ENCODE measurements around the gene STK10. TPM values are rescaled to one million over a fixed set of nuclear protein-coding genes. Genes with fewer than 3 reads are reported as not detected.

The STK10 gene
- total and polyA plus RNA-seq, 8 donors = 6.6 to 86.6 (median 14.8) TPM

GRCh38 chr5:172123269-172123692 is 64.7 kb downstream of the STK10 start:
- H3K36me3 ChIP-seq = peaks cover 8 to 37% (median 18%) of the 10 kb centered on the region in 4 donors
- intact Hi-C loops (cut with DNase I; ENCODE audit: low total_unique reads) = no loop called here
- H3K9me3 ChIP-seq = no peaks in the 10 kb centered on the region
- TF ChIP-seq EP300 (IDR thresholded peaks at IDR 0.05) (no peak), POLR2A (IDR thresholded peaks at IDR 0.05) (no peak), POLR2AphosphoS5 (IDR thresholded peaks at IDR 0.05) (no peak)
- no peak overlapping the region for H3K27ac ChIP-seq
- peaks cover 0 to 22% (median 3%) of the 10 kb centered on the region in 4 donors for H3K4me1 ChIP-seq
- DNase-seq = peak; percentile 56 to 89
- no peaks in the 10 kb centered on the region for H3K27me3 ChIP-seq
- 14 to 22% (median 16%) methylated on average over 4 of the region's 4 CpGs for whole genome bisulfite sequencing, 5 donors
- no peak overlapping the region for H3K4me3 ChIP-seq

GRCh38 chr5:172119921-172120688 is 67.9 kb downstream of the STK10 start:
- WGBS, 5 donors = 85 to 90% (median 87%) methylated on average over 9 to 12 of the region's 12 CpGs
- H3K4me1 ChIP-seq = peaks cover 0 to 41% (median 6%) of the 10 kb centered on the region in 4 donors
- no peak for DNase-seq
- TF ChIP-seq POLR2AphosphoS5 (IDR thresholded peaks at IDR 0.05) = no peak
- no peak for TF ChIP-seq POLR2A (IDR thresholded peaks at IDR 0.05)
- no peak for TF ChIP-seq EP300 (IDR thresholded peaks at IDR 0.05)
- TF ChIP-seq CTCF (IDR thresholded peaks at IDR 0.05) = no peak
- no peaks in the 10 kb centered on the region for H3K9me3 ChIP-seq
- intact Hi-C loops (cut with DNase I; ENCODE audit: low total_unique reads) = no loop called here
- H3K27ac ChIP-seq = no peak overlapping the region
- peaks cover 7 to 34% (median 16%) of the 10 kb centered on the region in 4 donors for H3K36me3 ChIP-seq
- no peak overlapping the region for H3K4me3 ChIP-seq
- H3K27me3 ChIP-seq = no peaks in the 10 kb centered on the region

GRCh38 chr5:172118891-172119290 is 69.1 kb downstream of the STK10 start:
- WGBS, 5 donors = 76 to 89% (median 85%) methylated on average over 11 of the region's 11 CpGs
- intact Hi-C loops (cut with DNase I; ENCODE audit: low total_unique reads) = no loop called here
- H3K9me3 ChIP-seq = no peaks in the 10 kb centered on the region
- DNase-seq = no peak
- H3K36me3 ChIP-seq = peaks cover 7 to 24% (median 16%) of the 10 kb centered on the region in 4 donors
- no peaks in the 10 kb centered on the region for H3K27me3 ChIP-seq
- TF ChIP-seq CTCF (IDR thresholded peaks at IDR 0.05) (no peak), EP300 (IDR thresholded peaks at IDR 0.05) (no peak), POLR2AphosphoS5 (IDR thresholded peaks at IDR 0.05) (no peak), POLR2A (IDR thresholded peaks at IDR 0.05) (no peak)
- H3K4me1 ChIP-seq = peaks cover 0 to 44% (median 8%) of the 10 kb centered on the region in 4 donors
- no peak overlapping the region for H3K27ac ChIP-seq
- no peak overlapping the region for H3K4me3 ChIP-seq

GRCh38 chr5:172117977-172118701 is 69.9 kb downstream of the STK10 start:
- Histone ChIP-seq H3K27ac (no peak overlapping the region), H3K27me3 (no peaks in the 10 kb centered on the region), H3K4me1 (peaks cover 0 to 46% (median 7%) of the 10 kb centered on the region in 4 donors), H3K4me3 (no peak overlapping the region), H3K36me3 (peaks cover 7 to 23% (median 16%) of the 10 kb centered on the region in 4 donors), H3K9me3 (no peaks in the 10 kb centered on the region)
- DNase-seq = no peak
- TF ChIP-seq POLR2AphosphoS5 (IDR thresholded peaks at IDR 0.05) = no peak
- TF ChIP-seq CTCF (IDR thresholded peaks at IDR 0.05) = no peak
- no peak for TF ChIP-seq POLR2A (IDR thresholded peaks at IDR 0.05)
- TF ChIP-seq EP300 (IDR thresholded peaks at IDR 0.05) = no peak
- 74 to 83% (median 77%) methylated on average over 9 of the region's 9 CpGs for WGBS, 5 donors
- intact Hi-C loops (cut with DNase I; ENCODE audit: low total_unique reads) = no loop called here

Measured in stomach (tissue), 9 donors.